ENCODE data around the gene HEPH.
"Not testable (repeated sequence)": the region's sequence is repeated elsewhere in the genome, so short reads cannot be mapped to it uniquely, and the experiment has no call there.

Gene HEPH

DNA sequence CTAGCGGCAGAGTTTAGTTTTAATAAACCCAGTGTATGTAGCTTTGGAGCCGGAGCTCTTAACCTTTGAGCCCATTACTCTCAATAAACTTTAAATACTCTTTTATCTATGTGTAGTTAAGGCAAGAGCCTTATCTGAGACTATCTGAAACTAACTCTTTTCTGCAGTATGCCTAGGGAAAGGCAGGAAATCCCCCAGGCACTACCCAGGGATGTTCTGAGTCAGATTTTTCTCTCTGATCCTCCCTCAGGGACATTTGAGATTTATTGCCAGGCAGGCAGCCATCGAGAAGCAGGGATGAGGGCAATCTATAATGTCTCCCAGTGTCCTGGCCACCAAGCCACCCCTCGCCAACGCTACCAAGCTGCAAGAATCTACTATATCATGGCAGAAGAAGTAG is 39.1 kb downstream of the HEPH start:
- DNase-seq, result no peak

DNA sequence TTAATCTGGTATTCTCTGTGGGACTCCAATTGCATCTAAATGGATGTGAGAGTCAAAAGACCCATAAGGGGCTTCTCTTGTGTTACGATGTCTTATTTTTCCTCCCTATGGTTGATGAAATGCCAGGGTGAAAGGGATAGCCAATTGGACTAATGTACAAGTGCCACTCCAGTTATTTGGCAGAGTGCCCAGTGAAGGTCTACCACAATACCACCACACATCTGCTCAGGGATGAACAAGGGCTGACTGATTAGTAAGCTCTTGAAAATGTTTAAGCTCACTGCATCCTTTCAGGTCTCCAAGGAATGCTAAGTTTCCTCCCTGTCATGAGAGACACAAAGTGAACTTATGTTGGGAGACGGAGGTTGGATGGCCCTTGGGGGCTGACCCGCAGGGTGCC is 57.8 kb downstream of the HEPH start:
- no peak for DNase-seq

DNA sequence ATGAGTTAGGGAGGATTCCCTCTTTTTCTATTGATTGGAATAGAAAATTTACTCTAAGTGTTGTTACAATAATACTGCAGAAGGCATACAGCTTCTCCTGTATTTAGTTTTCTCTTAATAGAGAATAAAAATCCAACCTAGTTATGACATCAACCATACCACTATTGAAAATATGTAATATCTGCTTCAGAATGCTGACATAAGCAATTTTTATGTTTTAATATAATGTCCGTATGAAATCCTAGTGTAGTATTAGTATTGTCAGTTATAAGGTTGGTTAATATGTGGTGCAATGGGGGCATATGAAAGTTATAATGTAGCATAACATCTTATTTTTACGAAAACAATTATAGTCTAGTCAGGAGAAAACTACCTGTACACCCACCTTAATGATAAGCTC is 68.2 kb downstream of the HEPH start:
- no peak for DNase-seq

DNA sequence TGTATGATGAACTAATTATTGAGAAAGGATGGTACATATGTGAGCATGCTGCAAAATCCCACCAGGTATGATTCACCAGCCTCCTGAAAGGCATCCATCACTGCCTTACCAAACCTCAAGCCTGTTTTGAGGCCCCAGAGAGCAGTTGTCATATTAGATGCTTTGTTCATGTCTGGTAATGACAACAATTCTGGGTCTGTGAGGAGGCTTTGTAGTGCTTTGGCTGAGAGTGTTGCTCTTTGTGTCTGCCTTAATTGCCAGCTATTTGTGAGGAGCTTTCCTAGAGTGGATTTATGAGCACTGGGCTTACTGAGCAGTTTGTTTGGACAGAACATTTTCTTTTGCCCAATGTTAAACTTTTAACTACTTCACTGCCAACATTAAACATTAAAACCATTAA is 69.2 kb downstream of the HEPH start:
- DNase-seq, result no peak

DNA sequence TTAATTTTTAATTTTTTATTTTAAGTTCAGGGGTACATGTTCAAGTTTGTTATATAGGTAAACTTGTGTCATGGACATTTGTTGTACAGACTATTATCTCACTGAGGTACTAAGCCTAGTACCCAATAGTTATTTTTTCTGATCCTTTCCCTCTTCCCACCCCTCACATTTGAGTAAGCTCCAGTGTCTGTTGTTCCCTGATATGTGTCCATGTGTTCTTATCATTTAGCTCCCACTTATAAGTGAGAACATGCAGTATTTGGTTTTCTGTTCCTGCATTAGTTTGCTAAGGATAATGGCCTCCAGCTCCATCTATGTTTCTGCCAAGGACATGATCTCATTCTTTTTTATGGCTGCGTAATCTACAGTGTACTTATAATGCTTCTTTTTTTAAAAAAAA is 69.9 kb downstream of the HEPH start:
- DNase-seq, result not testable (repeated sequence)

DNA sequence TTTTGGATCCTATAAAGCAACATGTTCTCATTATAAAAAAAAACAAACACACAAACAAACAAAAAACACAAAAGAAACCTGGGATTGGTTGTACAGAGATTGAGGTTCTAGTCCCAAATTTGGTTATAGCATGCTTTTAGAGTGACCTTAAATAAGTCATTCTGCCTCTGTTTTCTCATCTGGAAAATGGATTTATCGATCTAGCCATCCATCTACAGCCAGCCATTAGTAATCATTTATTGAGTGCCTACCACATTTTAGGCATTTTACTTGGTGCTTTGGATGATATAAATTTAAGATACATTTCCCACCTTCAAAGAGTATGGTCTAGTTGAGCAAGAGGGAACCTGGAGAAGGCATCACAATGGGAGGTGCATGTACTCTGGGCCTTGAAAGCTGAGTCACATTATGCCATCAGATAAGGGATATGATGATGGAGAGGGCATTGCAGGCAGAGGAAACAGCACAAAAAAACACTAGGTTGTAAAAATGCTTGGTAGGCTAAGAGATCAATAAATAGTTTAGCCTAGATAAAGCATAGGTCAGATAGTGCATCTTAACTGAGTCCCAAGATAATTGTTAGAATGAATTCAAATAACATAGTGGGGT is 91.4 kb downstream of the HEPH start:
- no peak for DNase-seq

DNA sequence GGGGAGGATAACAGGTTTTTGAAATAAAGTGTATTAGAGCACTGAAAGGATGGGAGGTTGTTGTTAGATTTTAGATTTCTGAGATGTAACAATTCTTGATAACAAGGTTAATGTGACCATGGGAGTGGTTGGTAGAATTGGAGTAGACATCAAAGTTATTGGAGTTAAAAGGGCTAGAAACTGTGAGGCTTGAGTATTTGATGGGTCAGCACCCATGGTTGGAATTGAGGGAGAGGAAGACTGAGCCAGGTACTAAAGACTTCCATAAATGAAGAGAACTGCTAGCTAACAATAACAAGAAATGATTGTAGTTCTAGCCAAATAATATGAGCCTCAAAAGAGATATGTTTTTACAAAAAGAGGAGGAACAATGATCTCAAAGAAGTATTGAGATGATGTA is 98.8 kb downstream of the HEPH start:
- DNase-seq, result no peak

Data from CD4-positive, alpha-beta T cell treated with Interleukin-4 for 4 hours (primary cell).